OCI-LY1 (cell line): ENCODE measurements around the gene CCR3.

Source experiments
- H2AFZ ChIP-seq: fragments of 200-600 bp; sonication (generic), shearing (Covaris generic); 2 replicates; pipeline ENCODE4 v1.6.0; 2014; ENCODE audit warnings: antibody characterized with exemption, mild to moderate bottlenecking, low read length
- H3F3A ChIP-seq: fragments of 200-600 bp; sonication (generic), shearing (Covaris generic); 2 replicates; pipeline ENCODE4 v1.6.0; 2014; ENCODE audit warnings: mild to moderate bottlenecking, antibody characterized with exemption, low read length, moderate library complexity; ENCODE audit not compliant: insufficient read depth
- H3K27ac ChIP-seq: fragments of 200-600 bp; sonication (generic); 2 replicates; pipeline ENCODE4 v1.5.1; 2014; ENCODE audit warnings: low read length, mixed run types, mild to moderate bottlenecking, low read depth; ENCODE audit not compliant: poor library complexity, severe bottlenecking
- H3K27me3 ChIP-seq: fragments of 200-600 bp; sonication (generic); 2 replicates; pipeline ENCODE4 v1.6.0; 2014; ENCODE audit warnings: antibody characterized with exemption, mild to moderate bottlenecking, low read length, moderate library complexity; ENCODE audit not compliant: insufficient read depth
- H3K36me3 ChIP-seq: fragments of 200-600 bp; sonication (generic); 2 replicates; pipeline ENCODE4 v1.6.1; 2014; ENCODE audit warnings: mild to moderate bottlenecking, antibody characterized with exemption, low read length, moderate library complexity, mixed read lengths; ENCODE audit not compliant: insufficient read depth
- H3K4me1 ChIP-seq: fragments of 200-600 bp; sonication (generic); 2 replicates; pipeline ENCODE4 v1.5.1; 2014; ENCODE audit warnings: mild to moderate bottlenecking, low read length, moderate library complexity; ENCODE audit not compliant: insufficient read depth, severe bottlenecking
- H3K4me2 ChIP-seq: fragments of 200-600 bp; sonication (generic), shearing (Covaris generic); 2 replicates; pipeline ENCODE4 v1.6.1; 2014; ENCODE audit warnings: low read length
- H3K4me3 ChIP-seq: fragments of 200-600 bp; sonication (generic); 2 replicates; pipeline ENCODE4 v1.5.1; 2014; ENCODE audit warnings: low read length, low read depth, mild to moderate bottlenecking, mixed read lengths; ENCODE audit not compliant: poor library complexity, severe bottlenecking
- H3K79me2 ChIP-seq: fragments of 200-600 bp; shearing (Covaris generic); 2 replicates; pipeline ENCODE4 v1.6.1; 2016; ENCODE audit warnings: mixed run types, low read length, mixed read lengths; ENCODE audit not compliant: insufficient read depth
- H3K9ac ChIP-seq: fragments of 200-600 bp; sonication (generic), shearing (Covaris generic); 2 replicates; pipeline ENCODE4 v1.6.1; 2014; ENCODE audit warnings: mild to moderate bottlenecking, low read length, mixed read lengths
- H3K9me2 ChIP-seq: fragments of 200-600 bp; sonication (generic), shearing (Covaris generic); 2 replicates; pipeline ENCODE4 v1.6.1; 2014; ENCODE audit warnings: low read depth, mild to moderate bottlenecking, low read length, mixed read lengths
- H3K9me3 ChIP-seq: fragments of 200-600 bp; shearing (Covaris generic); 2 replicates; pipeline ENCODE4 v1.6.1; 2014; ENCODE audit warnings: low read length, mixed read lengths
- H4K20me1 ChIP-seq: fragments of 200-600 bp; sonication (generic), shearing (Covaris generic); 2 replicates; pipeline ENCODE4 v1.6.0; 2016; ENCODE audit warnings: mild to moderate bottlenecking, low read length; ENCODE audit not compliant: insufficient read depth
- CTCF ChIP-seq: fragments of 200-600 bp; sonication (generic), shearing (Covaris generic); IDR thresholded peaks from 2 replicates; pipeline ENCODE4 v1.5.1; 2017; ENCODE audit warnings: mild to moderate bottlenecking, antibody characterized with exemption, low read length, moderate library complexity, mixed read lengths
- EZH2 ChIP-seq: fragments of 200-600 bp; sonication (generic), shearing (Covaris generic); IDR thresholded peaks from 2 replicates; pipeline ENCODE4 v1.8.0; 2017; ENCODE audit warnings: borderline replicate concordance, mixed run types, mild to moderate bottlenecking, antibody characterized with exemption, low read length, moderate library complexity, mixed read lengths

The CCR3 gene

GRCh38 chr3:46239301-46239938, 2.8 kb upstream of the CCR3 start:
- no peaks in the 10 kb centered on the region for H3K27me3 ChIP-seq
- H3K4me1 ChIP-seq, result no peaks in the 10 kb centered on the region
- H3K9me3 ChIP-seq, result no peaks in the 10 kb centered on the region
- no peaks in the 10 kb centered on the region for H3F3A ChIP-seq
- H4K20me1 ChIP-seq, result no peaks in the 10 kb centered on the region
- no peak for TF ChIP-seq EZH2
- no peak for TF ChIP-seq CTCF
- no peak overlapping the region for H2AFZ ChIP-seq
- H3K9ac ChIP-seq, result no peak overlapping the region
- H3K4me2 ChIP-seq, result no peak overlapping the region
- H3K36me3 ChIP-seq, result no peaks in the 10 kb centered on the region
- no peak overlapping the region for H3K27ac ChIP-seq
- H3K9me2 ChIP-seq, result no peaks in the 10 kb centered on the region
- no peak overlapping the region for H3K4me3 ChIP-seq
- H3K79me2 ChIP-seq, result no peaks in the 10 kb centered on the region

GRCh38 chr3:46239952-46240351, 2.3 kb upstream of the CCR3 start:
- Histone ChIP-seq H3K79me2 (no peaks in the 10 kb centered on the region), H4K20me1 (no peaks in the 10 kb centered on the region), H3K27ac (no peak overlapping the region), H3K27me3 (no peaks in the 10 kb centered on the region), H3K4me1 (no peaks in the 10 kb centered on the region), H3K9ac (no peak overlapping the region), H2AFZ (no peak overlapping the region), H3K9me2 (no peaks in the 10 kb centered on the region), H3K4me2 (no peak overlapping the region), H3K36me3 (no peaks in the 10 kb centered on the region), H3F3A (no peaks in the 10 kb centered on the region), H3K4me3 (no peak overlapping the region), H3K9me3 (no peaks in the 10 kb centered on the region)
- TF ChIP-seq CTCF (no peak), EZH2 (no peak)

- no peak overlapping the region for H3K27ac ChIP-seq
- no peaks in the 10 kb centered on the region for H3K4me1 ChIP-seq
- H3K9me2 ChIP-seq, result no peaks in the 10 kb centered on the region
- H3K4me3 ChIP-seq, result no peak overlapping the region
- no peak overlapping the region for H3K4me2 ChIP-seq
- no peaks in the 10 kb centered on the region for H4K20me1 ChIP-seq
- no peak overlapping the region for H3K9ac ChIP-seq
- no peaks in the 10 kb centered on the region for H3K79me2 ChIP-seq
- H3K9me3 ChIP-seq, result no peaks in the 10 kb centered on the region
- H3K36me3 ChIP-seq, result no peaks in the 10 kb centered on the region
- TF ChIP-seq CTCF, result no peak
- H3F3A ChIP-seq, result no peaks in the 10 kb centered on the region
- no peaks in the 10 kb centered on the region for H3K27me3 ChIP-seq
- no peak overlapping the region for H2AFZ ChIP-seq
Observed at GRCh38 chr3:46243560-46243959, 1.3 kb downstream of the CCR3 start.
